Cardiac fibroblast (primary cell): ENCODE measurements around the gene COL18A1.

Experiments used
- DNase-seq, 2 donors: peaks; one replicate each; pipeline versions ENCODE4 v3.0.0 to v3.0.0-alpha.2; 2010; ENCODE audit warnings: low read depth in 2 of 2
- H3K4me3 ChIP-seq, 2 donors: replicated peaks in 1 of 2; 1 replicate in 1 of 2; 2 replicates in 1 of 2; pipeline ENCODE4 v1.5.1; 2011; ENCODE audit warnings: low read depth in 2 of 2, low read length in 2 of 2, mild to moderate bottlenecking in 2 of 2, moderate library complexity in 1 of 2
- CTCF ChIP-seq: IDR thresholded peaks from one replicate; pipeline ENCODE4 v1.5.1; 2011; ENCODE audit warnings: low read depth, mild to moderate bottlenecking, low read length, inconsistent platforms

Gene COL18A1

DNA sequence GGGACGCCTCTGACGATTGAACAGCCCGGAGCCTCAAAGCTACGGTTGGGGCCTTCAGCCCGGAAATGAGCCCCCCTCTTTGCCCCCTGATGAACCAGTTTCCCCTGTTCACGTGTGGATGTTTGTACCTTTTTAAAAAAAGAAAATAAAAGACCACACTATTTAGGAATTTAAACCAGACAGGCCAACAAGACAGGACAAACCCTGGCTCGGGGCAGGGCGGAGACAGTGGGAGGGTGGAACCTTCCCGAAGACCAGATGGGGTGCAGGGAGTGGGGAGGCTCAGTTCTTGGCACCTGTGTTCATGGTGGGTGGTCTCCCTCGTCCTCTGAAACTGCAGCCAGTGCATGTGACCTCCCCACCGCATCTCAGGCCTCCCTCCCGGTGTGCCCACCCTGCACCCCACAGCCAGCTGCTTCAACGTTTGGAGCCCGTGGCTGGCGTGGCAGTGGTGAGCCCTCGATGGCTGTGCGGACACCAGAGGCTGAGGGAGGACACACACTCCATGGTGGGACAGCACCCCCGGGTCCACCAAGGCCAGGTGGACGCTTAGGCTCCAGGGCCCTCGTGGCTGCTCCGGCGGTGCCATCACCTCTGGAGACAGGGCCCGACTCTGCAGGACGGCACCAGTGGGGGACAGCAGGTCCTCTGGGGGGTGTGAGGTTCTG lies 45.6 kb downstream of the COL18A1 start:
- TF ChIP-seq CTCF, result no peak
- no peak overlapping the region for H3K4me3 ChIP-seq
- no peak for DNase-seq

DNA sequence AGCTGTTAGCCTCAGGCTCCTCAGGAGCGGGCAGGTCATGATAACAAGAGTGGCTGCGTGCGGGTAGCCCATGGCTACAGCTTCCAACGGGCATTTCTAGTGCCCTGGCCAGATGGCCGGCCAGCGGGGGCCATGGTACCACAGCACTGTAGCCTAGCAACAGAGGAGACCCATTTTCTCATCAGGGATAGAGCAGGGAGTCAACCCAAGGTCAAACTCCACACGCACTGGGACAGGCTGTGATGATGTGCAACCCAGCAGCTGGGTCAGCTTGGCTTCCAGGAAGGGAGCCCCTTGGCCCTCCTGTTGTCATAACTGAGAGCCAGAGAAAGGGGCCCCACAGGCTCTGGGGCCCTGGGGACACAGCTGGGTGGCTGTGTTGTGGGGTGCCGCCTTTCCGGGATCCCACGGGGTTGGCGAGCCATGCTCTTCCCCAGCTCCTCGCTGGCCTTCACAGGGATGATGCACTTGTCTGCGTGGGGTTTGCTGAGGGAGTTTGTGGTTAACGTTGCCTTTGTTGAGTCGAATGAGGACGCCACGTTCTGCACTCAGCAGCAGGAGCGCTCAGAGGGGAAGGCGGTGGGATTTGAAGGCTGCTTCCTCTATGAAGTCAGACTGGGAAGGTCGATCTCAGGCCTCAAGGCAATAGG lies 46.3 kb downstream of the COL18A1 start:
- no peak for DNase-seq
- H3K4me3 ChIP-seq, result no peak overlapping the region
- no peak for TF ChIP-seq CTCF

DNA sequence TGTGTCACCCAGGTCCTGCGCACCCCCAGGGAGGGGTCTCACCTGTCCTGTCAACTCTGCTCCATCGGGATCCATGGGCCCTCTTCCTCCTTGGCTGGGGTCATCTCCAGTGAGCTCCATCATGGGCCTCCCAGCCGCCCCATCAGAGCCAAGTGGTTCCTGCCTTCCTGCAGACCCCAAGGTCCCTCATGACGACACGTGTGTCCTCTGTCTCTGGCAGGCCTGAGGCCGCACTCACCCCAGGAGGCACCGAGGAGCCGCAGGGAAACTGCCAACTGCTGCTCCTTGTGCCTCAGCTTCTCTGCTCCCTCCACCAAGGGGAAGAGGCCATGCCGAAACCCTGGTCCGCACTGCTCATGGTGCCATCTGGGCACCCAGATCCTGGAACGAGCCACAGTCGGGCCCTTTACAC lies 46.8 kb downstream of the COL18A1 start:
- no peak overlapping the region for H3K4me3 ChIP-seq
- TF ChIP-seq CTCF, result no peak
- DNase-seq, result no peak

- TF ChIP-seq CTCF, result no peak
Measured at GRCh38 chr21:45452696-45453307, 47.8 kb downstream of the COL18A1 start.

GRCh38 chr21:45453308-45453950 lies 48.5 kb downstream of the COL18A1 start:
- H3K4me3 ChIP-seq, result no peak overlapping the region
- DNase-seq, result no peak
- no peak for TF ChIP-seq CTCF

More at GRCh38 chr21:45452696-45453307, 47.8 kb downstream of the COL18A1 start:
- no peak for DNase-seq
- H3K4me3 ChIP-seq, result no peak overlapping the region

DNA sequence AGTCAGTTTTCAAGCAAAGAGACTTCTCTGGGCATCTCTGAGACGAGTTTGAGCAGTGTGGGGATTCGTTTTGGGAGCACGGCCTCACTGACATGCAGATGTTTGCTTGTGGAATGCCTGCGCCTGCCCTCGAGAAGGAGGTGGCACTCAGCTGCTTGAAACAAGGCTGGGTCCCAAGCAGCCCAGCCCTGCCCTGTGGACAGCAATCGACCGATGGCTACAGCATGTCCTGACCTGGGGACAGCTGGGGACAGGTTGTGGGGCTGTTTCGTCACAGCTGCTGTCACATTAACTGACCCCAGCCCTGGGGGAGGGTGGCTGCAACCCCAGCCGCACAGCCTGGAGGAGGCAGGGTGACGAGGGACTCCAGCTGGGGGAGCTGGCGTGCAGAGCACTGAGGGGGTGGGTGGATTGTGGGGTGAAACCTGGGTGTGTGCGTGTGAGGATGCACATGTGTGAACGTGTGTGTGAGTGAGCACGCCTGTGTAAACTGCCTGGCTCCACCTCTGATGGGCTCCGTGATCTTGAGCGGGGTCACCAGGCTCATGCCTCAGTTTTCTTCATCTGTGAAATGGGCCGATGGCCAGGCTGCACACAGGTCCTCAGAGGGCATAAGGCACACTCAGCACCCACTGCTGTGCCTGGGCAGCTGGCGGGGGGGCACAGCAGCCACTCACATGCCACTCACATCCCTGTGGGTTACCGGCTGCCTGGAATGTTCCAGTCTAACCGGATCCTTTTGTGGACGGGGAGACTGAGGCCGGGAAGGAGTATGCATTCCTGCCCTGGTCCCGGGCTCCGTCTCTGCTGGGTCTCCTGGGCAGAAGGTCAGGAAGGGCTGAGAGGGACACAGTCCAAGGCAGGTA lies 49.3 kb downstream of the COL18A1 start:
- TF ChIP-seq CTCF, result no peak
- DNase-seq, result peak in 1 of 2 donors; percentile 33
- no peak overlapping the region for H3K4me3 ChIP-seq
